GM10266 (cell line): Measurements from ENCODE around the gene GGPS1.

Experiments
- DNase-seq: peaks from one replicate; pipeline ENCODE4 v3.0.0; 2012; ENCODE audit errors: extremely low spot score
- CTCF ChIP-seq: IDR thresholded peaks from 2 replicates; pipeline ENCODE4 v1.5.1; 2012; ENCODE audit warnings: mild to moderate bottlenecking, low read depth; ENCODE audit not compliant: control insufficient read depth, insufficient read depth; ENCODE audit errors: missing control alignments

GGPS1 gene

GRCh38 chr1:235295902-235296350 lies 32.4 kb upstream of the GGPS1 start:
- TF ChIP-seq CTCF, result no peak
- DNase-seq, result no peak

- TF ChIP-seq CTCF, result no peak
- DNase-seq, result no peak
Measured at GRCh38 chr1:235296729-235297128, 31.6 kb upstream of the GGPS1 start.

- no peak for TF ChIP-seq CTCF
Measured at GRCh38 chr1:235297579-235297978, 30.8 kb upstream of the GGPS1 start.

GRCh38 chr1:235298758-235299157 lies 29.6 kb upstream of the GGPS1 start:
- DNase-seq, result no peak
- TF ChIP-seq CTCF, result no peak

More at GRCh38 chr1:235297579-235297978, 30.8 kb upstream of the GGPS1 start:
- DNase-seq, result peak; percentile 22

GRCh38 chr1:235299169-235299858 lies 29.1 kb upstream of the GGPS1 start:
- DNase-seq, result no peak
- no peak for TF ChIP-seq CTCF

GRCh38 chr1:235302143-235302542 lies 26.2 kb upstream of the GGPS1 start:
- no peak for TF ChIP-seq CTCF
- DNase-seq, result no peak
